GM12873 (cell line): ENCODE results near the gene ZFHX3.

Experiments
- CTCF ChIP-seq: IDR thresholded peaks from 2 replicates; pipeline ENCODE4 v1.5.1; 2012; ENCODE audit warnings: low read depth, mild to moderate bottlenecking, moderate library complexity, low read length, control low read depth; ENCODE audit not compliant: insufficient read depth; ENCODE audit errors: missing control alignments

Gene ZFHX3

GRCh38 chr16:73056448-73056847 lies 8.5 kb upstream of the ZFHX3 start:
- TF ChIP-seq CTCF: no peak

GRCh38 chr16:73054813-73055482 lies 7.0 kb upstream of the ZFHX3 start:
- TF ChIP-seq CTCF: no peak

- TF ChIP-seq CTCF: no peak
These were observed 6.5 kb upstream of the ZFHX3 start for GRCh38 chr16:73054498-73054812.

- TF ChIP-seq CTCF: no peak
These were observed 6.2 kb upstream of the ZFHX3 start for GRCh38 chr16:73054125-73054484.

GRCh38 chr16:73053364-73054124 lies 5.6 kb upstream of the ZFHX3 start:
- TF ChIP-seq CTCF: no peak

- no peak for TF ChIP-seq CTCF
These were observed 5.1 kb upstream of the ZFHX3 start for GRCh38 chr16:73053038-73053363.

GRCh38 chr16:73052576-73052975 lies 4.6 kb upstream of the ZFHX3 start:
- TF ChIP-seq CTCF: no peak
